Hepatocyte (in vitro differentiated cells): ENCODE results near the gene MED19. TPM values are rescaled to one million over a fixed set of nuclear protein-coding genes. Genes with fewer than 3 reads are reported as not detected.
A peak's percentile ranks its signal among the peaks of the same experiment; 100 is the strongest.

Experiments used
- DNase-seq: peaks from one replicate; pipeline ENCODE4 v3.0.0-alpha.2; 2016; ENCODE audit warnings: low spot score
- H2AFZ ChIP-seq: fragments of 200-600 bp; sonication (generic); 2 replicates; pipeline ENCODE4 v1.6.0; 2016; ENCODE audit warnings: antibody characterized with exemption, mild to moderate bottlenecking
- H3K27ac ChIP-seq: fragments of 200-600 bp; sonication (generic); 2 replicates; pipeline ENCODE4 v1.5.1; 2016; ENCODE audit warnings: mild to moderate bottlenecking
- H3K27me3 ChIP-seq: fragments of 200-600 bp; sonication (generic); 2 replicates; pipeline ENCODE4 v1.6.1; 2016
- H3K36me3 ChIP-seq: fragments of 200-600 bp; sonication (generic); replicated peaks from 2 replicates; pipeline ENCODE4 v1.5.1; 2016; ENCODE audit warnings: low read depth; ENCODE audit not compliant: insufficient read depth
- H3K4me1 ChIP-seq: fragments of 200-600 bp; sonication (generic); 2 replicates; pipeline ENCODE4 v1.5.1; 2016; ENCODE audit warnings: mild to moderate bottlenecking, moderate library complexity; ENCODE audit not compliant: insufficient read depth
- H3K4me2 ChIP-seq: fragments of 200-600 bp; sonication (generic); 2 replicates; pipeline ENCODE4 v1.6.0; 2016
- H3K4me3 ChIP-seq: fragments of 200-600 bp; sonication (generic); 2 replicates; pipeline ENCODE4 v1.5.1; 2016; ENCODE audit warnings: mild to moderate bottlenecking
- H3K79me2 ChIP-seq: fragments of 200-600 bp; sonication (generic); 2 replicates; pipeline ENCODE4 v1.6.0; 2017; ENCODE audit warnings: mild to moderate bottlenecking
- H3K9me2 ChIP-seq: fragments of 200-600 bp; sonication (generic); replicated peaks from 2 replicates; pipeline ENCODE4 v1.6.0; 2017; ENCODE audit warnings: mild to moderate bottlenecking; ENCODE audit not compliant: insufficient read depth
- H3K9me3 ChIP-seq: fragments of 200-600 bp; sonication (generic); 2 replicates; pipeline ENCODE4 v1.5.1; 2016; ENCODE audit warnings: low read depth, mild to moderate bottlenecking
- H4K20me1 ChIP-seq: fragments of 200-600 bp; sonication (generic); 2 replicates; pipeline ENCODE4 v1.6.0; 2016; ENCODE audit warnings: mild to moderate bottlenecking; ENCODE audit not compliant: insufficient read depth, poor library complexity, severe bottlenecking
- CTCF ChIP-seq: fragments of 200-600 bp; sonication (generic); IDR thresholded peaks from 2 replicates; pipeline ENCODE4 v1.5.1; 2016; ENCODE audit warnings: antibody characterized with exemption, mild to moderate bottlenecking; ENCODE audit not compliant: poor library complexity
- EZH2 ChIP-seq: fragments of 200-600 bp; sonication (generic); IDR thresholded peaks from 2 replicates; pipeline ENCODE4 v1.6.1; 2016; ENCODE audit warnings: antibody characterized with exemption, mild to moderate bottlenecking, borderline replicate concordance
- EZH2phosphoT487 ChIP-seq: fragments of 200-600 bp; sonication (generic); IDR thresholded peaks from one replicate; pipeline ENCODE4 v1.6.1; 2018; ENCODE audit warnings: antibody characterized with exemption, mild to moderate bottlenecking, low read depth, moderate library complexity; ENCODE audit not compliant: unreplicated experiment, severe bottlenecking
- WGBS: methylation state at CpG from one replicate; pipeline ENCODE4 v1.1.6; 2016; ENCODE audit warnings: low lambda C conversion rate; ENCODE audit errors: missing lambda C conversion rate; 5-methylcytosine and 5-hydroxymethylcytosine counted together
- polyA plus RNA-seq: library from polyadenylated mRNA; unstranded; fragments of >200 nt; fragmentation: Nextera tagmentation; extraction: Ambion mirVana; gene quantifications from 2 replicates; pipeline ENCODE4 v1.2.1, GENCODE V29; 2016
- total RNA-seq: library from RNA; depleted of rRNA; stranded (reverse); fragments of >200 nt; gene quantifications from 2 replicates; pipeline ENCODE4 v1.2.3, GENCODE V29; 2014

MED19 gene
- total and polyA plus RNA-seq, 2 experiments from 2014 or later = 15.5 to 30.2 TPM

- TF ChIP-seq CTCF = peak; percentile 15
- no peak for TF ChIP-seq EZH2
- no peak for TF ChIP-seq EZH2phosphoT487
Observed at GRCh38 chr11:57662893-57663292, 49.1 kb downstream of the MED19 start.

GRCh38 chr11:57659669-57660068 lies 52.3 kb downstream of the MED19 start:
- H3K36me3 ChIP-seq = no peaks in the 10 kb centered on the region
- WGBS = 95% methylated on average over 14 of the region's 14 CpGs

More at GRCh38 chr11:57662893-57663292, 49.1 kb downstream of the MED19 start:
- Histone ChIP-seq H3K9me2 (no peaks in the 10 kb centered on the region), H3K9me3 (no peaks in the 10 kb centered on the region), H4K20me1 (no peaks in the 10 kb centered on the region), H3K4me3 (no peak overlapping the region), H3K27ac (no peak overlapping the region), H2AFZ (no peak overlapping the region), H3K4me1 (no peaks in the 10 kb centered on the region), H3K4me2 (no peak overlapping the region), H3K27me3 (no peaks in the 10 kb centered on the region), H3K79me2 (peaks cover 26% of the 10 kb centered on the region), H3K36me3 (no peaks in the 10 kb centered on the region)
- DNase-seq = peak; percentile 18
- WGBS = 66% methylated on average over 4 of the region's 4 CpGs

GRCh38 chr11:57658023-57658361 lies 54.0 kb downstream of the MED19 start:
- H3K27me3 ChIP-seq = no peaks in the 10 kb centered on the region
- H3K4me3 ChIP-seq = peak overlapping the region; percentile 41
- H2AFZ ChIP-seq = peak overlapping the region; percentile 42
- peaks cover 26% of the 10 kb centered on the region for H3K79me2 ChIP-seq
- H3K9me3 ChIP-seq = no peaks in the 10 kb centered on the region
- H4K20me1 ChIP-seq = no peaks in the 10 kb centered on the region
- H3K4me1 ChIP-seq = peaks cover 6% of the 10 kb centered on the region
- TF ChIP-seq EZH2phosphoT487 (no peak), EZH2 (no peak), CTCF (no peak)
- H3K4me2 ChIP-seq = peak overlapping the region; percentile 82
- no peak for DNase-seq
- WGBS = under 1% methylated on average over 8 of the region's 8 CpGs
- H3K36me3 ChIP-seq = no peaks in the 10 kb centered on the region
- no peaks in the 10 kb centered on the region for H3K9me2 ChIP-seq
- H3K27ac ChIP-seq = peak overlapping the region; percentile 17

More at GRCh38 chr11:57659669-57660068, 52.3 kb downstream of the MED19 start:
- Histone ChIP-seq H3K79me2 (peaks cover 26% of the 10 kb centered on the region), H3K9me3 (no peaks in the 10 kb centered on the region), H3K27ac (no peak overlapping the region), H3K4me2 (no peak overlapping the region), H3K4me1 (peaks cover 6% of the 10 kb centered on the region), H2AFZ (no peak overlapping the region), H3K4me3 (no peak overlapping the region), H3K27me3 (no peaks in the 10 kb centered on the region), H4K20me1 (no peaks in the 10 kb centered on the region), H3K9me2 (no peaks in the 10 kb centered on the region)
- DNase-seq = no peak
- TF ChIP-seq CTCF (no peak), EZH2 (no peak), EZH2phosphoT487 (no peak)
